ENCODE results near the gene FHOD3. TPM values are rescaled to one million over a fixed set of nuclear protein-coding genes. Genes with fewer than 3 reads are reported as not detected.

Gene FHOD3
- total and polyA plus RNA-seq, 2 of the 13 experiments (the other 11 are each of a cell fraction or from before 2014, with no cell fraction given), result 0.07 TPM; not detected in 1

GRCh38 chr18:36295880-36296301 lies 1.6 kb upstream of the FHOD3 start (continued):
- TF ChIP-seq HES4 (CRISPR knock-in tag; IDR thresholded peaks at IDR 0.05; ENCODE audit: borderline replicate concordance) (no peak), MAF1 (CRISPR knock-in tag; IDR thresholded peaks at IDR 0.05; ENCODE audit: borderline replicate concordance) (no peak), ZNF510 (CRISPR knock-in tag; IDR thresholded peaks at IDR 0.05; ENCODE audit: low read depth) (no peak), PRMT3 (CRISPR knock-in tag; IDR thresholded peaks at IDR 0.05; ENCODE audit: borderline replicate concordance, low read depth) (no peak), RERE (CRISPR knock-in tag; IDR thresholded peaks at IDR 0.05; ENCODE audit: low read depth) (no peak), ZSCAN29 (CRISPR knock-in tag; conservative IDR thresholded peaks at IDR 0.05) (no peak), NBN (conservative IDR thresholded peaks at IDR 0.05) (no peak), ZNF841 (CRISPR knock-in tag; IDR thresholded peaks at IDR 0.05; ENCODE audit: borderline replicate concordance) (no peak), ZNF567 (CRISPR knock-in tag; IDR thresholded peaks at IDR 0.05; ENCODE audit: borderline replicate concordance) (no peak)

Measured in HepG2 (cell line).